H1 (cell line): ENCODE measurements around the gene AMOTL2. TPM values are rescaled to one million over a fixed set of nuclear protein-coding genes. Genes with fewer than 3 reads are reported as not detected.
A peak's percentile ranks its signal among the peaks of the same experiment; 100 is the strongest.

Experiments used
- BACH1 ChIP-seq: IDR thresholded peaks from 2 replicates; pipeline ENCODE4 v1.6.1; 2012; ENCODE audit warnings: low read length, improper control_type of control experiment
- CBX8 ChIP-seq: fragments of 300-800, 300-1000 bp; sonication (generic); IDR thresholded peaks from 2 replicates; pipeline ENCODE4 v1.7.1; 2016; ENCODE audit warnings: low read depth, low read length, borderline replicate concordance
- CHD1 ChIP-seq: IDR thresholded peaks from 2 replicates; pipeline ENCODE4 v1.6.1; 2012; ENCODE audit warnings: low read depth, low read length, improper control_type of control experiment
- CHD7 ChIP-seq: fragments of 300-600 bp; sonication (generic); IDR thresholded peaks from 2 replicates; pipeline ENCODE4 v1.7.1; 2012; ENCODE audit warnings: low read length, moderate library complexity, mild to moderate bottlenecking, inconsistent platforms; ENCODE audit not compliant: insufficient replicate concordance
- CTBP2 ChIP-seq: IDR thresholded peaks from 2 replicates; pipeline ENCODE4 v1.7.0; 2011; ENCODE audit warnings: borderline replicate concordance, mild to moderate bottlenecking, moderate library complexity, mixed read lengths, low read length; ENCODE audit not compliant: insufficient read depth, insufficient read length
- E2F6 ChIP-seq: IDR thresholded peaks from 2 replicates; pipeline ENCODE4 v1.6.1; 2012; ENCODE audit warnings: inconsistent platforms
- MAX ChIP-seq: IDR thresholded peaks from 2 replicates; pipeline ENCODE4 v1.6.1; 2012; ENCODE audit warnings: inconsistent platforms
- RBBP5 ChIP-seq: IDR thresholded peaks from 2 replicates; pipeline ENCODE4 v1.7.1; 2012; ENCODE audit warnings: low read depth, mild to moderate bottlenecking, inconsistent platforms, low read length, moderate library complexity, borderline replicate concordance
- SIX5 ChIP-seq: IDR thresholded peaks from 2 replicates; pipeline ENCODE4 v1.6.1; 2011; ENCODE audit warnings: mild to moderate bottlenecking, low read depth, low read length
- polyA plus RNA-seq, 7 experiments: library from polyadenylated mRNA; depleted of rRNA in 3 of 7; stranded (reverse) in 5 of 7; unstranded in 2 of 7; fragments of >200 nt in 5 of 7; fragments of 200-250 nt in 2 of 7; gene quantifications; 1 replicate in 5 of 7; 2 replicates in 1 of 7; 4 replicates in 1 of 7; pipeline versions ENCODE4 v1.2.1 to v1.2.3, GENCODE V29; 2011 to 2013; ENCODE audit warnings: missing spikeins in 2 of 7, mixed read lengths in 2 of 7
- total RNA-seq: library from RNA; stranded (reverse); fragmentation: NEBNext Ultra II Directional; extraction: Animal tissue kit (Norgen Biotek cat#: 25700); gene quantifications from 2 replicates; pipeline ENCODE4 v1.2.1, GENCODE V29; 2021

The AMOTL2 gene
- total and polyA plus RNA-seq, 2 of the 8 experiments (the other 6 are each of a cell fraction or from before 2014, with no cell fraction given): 19.0 to 63.7 TPM

- TF ChIP-seq CHD7: no peak
- peak; percentile 36 for TF ChIP-seq CTBP2
- TF ChIP-seq MAX: no peak
- no peak; the same call in 1 of the 2 replicates for TF ChIP-seq CHD1
- peak; percentile 8; the same call in 1 of the 2 replicates for TF ChIP-seq E2F6
- TF ChIP-seq BACH1: 0 out of 2 replicates have a peak, but pooled peaks have one; percentile 15
- no peak for TF ChIP-seq SIX5
- peak; percentile 56; the same call in 1 of the 2 replicates for TF ChIP-seq RBBP5
- no peak for TF ChIP-seq CBX8
- TF ChIP-seq, all 59 proteins: peak for 5
Measured at GRCh38 chr3:134374791-134375581, 739 bp upstream of the AMOTL2 start (continued).
